A673 (cell line): Measurements from ENCODE around the gene NCAN. TPM values are rescaled to one million over a fixed set of nuclear protein-coding genes. Genes with fewer than 3 reads are reported as not detected.

Experiments used
- BruUV-seq: library from RNA; stranded (reverse); fragments of 400-500 nt; replicated peaks from 2 replicates; lab custom pipeline; 2021; lab: Mats Ljungman, UMichigan
- CTCF ChIA-PET: fragments of 300-600 bp; sonication (Branson Sonifier 250); formaldehyde crosslinking; loops from one replicate; lab custom pipeline; 2022; ENCODE audit warnings: antibody characterized with exemption; lab: Charles Lee
- POLR2A ChIA-PET: fragments of 300-600 bp; sonication (Branson Sonifier 250); formaldehyde crosslinking; loops from one replicate; lab custom pipeline; 2022; ENCODE audit warnings: antibody characterized with exemption; ENCODE audit not compliant: low non-redundant PET; lab: Charles Lee
- DNase-seq: peaks from one replicate; pipeline ENCODE4 v3.0.0-alpha.2; 2015; ENCODE audit warnings: low spot score
- H3K27ac ChIP-seq: fragments of 200-600 bp; sonication (generic); 2 replicates; pipeline ENCODE4 v1.5.1; 2016; ENCODE audit warnings: mixed run types, low read depth, mild to moderate bottlenecking, mixed read lengths, antibody characterized with exemption, low read length; ENCODE audit not compliant: poor library complexity, severe bottlenecking
- H3K27me3 ChIP-seq: fragments of 200-600 bp; sonication (generic); replicated peaks from 2 replicates; pipeline ENCODE4 v1.6.1; 2017; ENCODE audit warnings: mixed run types, low read depth, mild to moderate bottlenecking, mixed read lengths, antibody characterized with exemption, low read length; ENCODE audit not compliant: insufficient read depth, poor library complexity
- H3K36me3 ChIP-seq: fragments of 200-600 bp; sonication (generic); 2 replicates; pipeline ENCODE4 v1.6.1; 2016; ENCODE audit warnings: mixed run types, mild to moderate bottlenecking, mixed read lengths, antibody characterized with exemption, low read length; ENCODE audit not compliant: insufficient read depth, poor library complexity, severe bottlenecking
- H3K4me1 ChIP-seq: fragments of 200-600 bp; sonication (generic); 2 replicates; pipeline ENCODE4 v1.6.1; 2017; ENCODE audit warnings: mixed run types, mild to moderate bottlenecking, mixed read lengths, antibody characterized with exemption, low read length; ENCODE audit not compliant: insufficient read depth, poor library complexity, severe bottlenecking
- H3K4me3 ChIP-seq: fragments of 200-600 bp; sonication (generic); 2 replicates; pipeline ENCODE4 v1.5.1; 2016; ENCODE audit warnings: low read depth, mixed run types, mild to moderate bottlenecking, mixed read lengths, low read length; ENCODE audit not compliant: poor library complexity, severe bottlenecking
- H3K9me3 ChIP-seq: fragments of 200-600 bp; sonication (generic); 2 replicates; pipeline ENCODE4 v1.6.1; 2016; ENCODE audit warnings: mixed run types, low read depth, mild to moderate bottlenecking, mixed read lengths, antibody characterized with exemption, low read length; ENCODE audit not compliant: poor library complexity, severe bottlenecking
- CTCF ChIP-seq: fragments of 300-800, 200-600 bp; sonication (generic); conservative IDR thresholded peaks from 2 replicates; pipeline ENCODE4 v1.5.1; 2017; ENCODE audit warnings: low read depth, mild to moderate bottlenecking, antibody characterized with exemption, low read length, moderate library complexity, mixed read lengths
- EZH2 ChIP-seq: fragments of 200-600 bp; sonication (generic); IDR thresholded peaks from 2 replicates; pipeline ENCODE4 v1.6.1; 2017; ENCODE audit warnings: borderline replicate concordance, low read depth, mild to moderate bottlenecking, mixed read lengths, antibody characterized with exemption, low read length; ENCODE audit not compliant: poor library complexity, severe bottlenecking
- intact Hi-C: fragments of 100-400 bp; cut with micrococcal nuclease; formaldehyde crosslinking; loops from one replicate; pipeline ENCODE4 v1.10.0; 2022; ENCODE audit not compliant: unreplicated experiment
- total RNA-seq: library from RNA; stranded (reverse); gene quantifications from 2 replicates; pipeline ENCODE4 v1.2.3, GENCODE V29; 2021

The NCAN gene
- total RNA-seq, 1 experiment from 2014 or later, result not detected

GRCh38 chr19:19257137-19257536, 45.4 kb downstream of the NCAN start:
- no peak for DNase-seq
- TF ChIP-seq EZH2 (no peak), CTCF (no peak)
- ChIA-PET CTCF (no interaction called here), POLR2A (no interaction called here)
- Histone ChIP-seq H3K4me3 (no peak overlapping the region), H3K9me3 (no peaks in the 10 kb centered on the region), H3K36me3 (no peaks in the 10 kb centered on the region), H3K27ac (no peak overlapping the region), H3K27me3 (peaks cover 46% of the 10 kb centered on the region), H3K4me1 (peaks cover 7% of the 10 kb centered on the region)
- no TSS peak for BruUV-seq
- intact Hi-C loops, result no loop called here

GRCh38 chr19:19257836-19258588, 46.3 kb downstream of the NCAN start:
- H3K4me3 ChIP-seq, result no peak overlapping the region
- CTCF ChIA-PET, result no interaction called here
- peaks cover 49% of the 10 kb centered on the region for H3K27me3 ChIP-seq
- no TSS peak for BruUV-seq
- TF ChIP-seq EZH2 (no peak), CTCF (no peak)
- H3K27ac ChIP-seq, result no peak overlapping the region
- peaks cover 7% of the 10 kb centered on the region for H3K4me1 ChIP-seq
- POLR2A ChIA-PET, result no interaction called here
- intact Hi-C loops, result no loop called here
- DNase-seq, result no peak
- H3K36me3 ChIP-seq, result no peaks in the 10 kb centered on the region
- no peaks in the 10 kb centered on the region for H3K9me3 ChIP-seq

- Histone ChIP-seq H3K27me3 (peaks cover 50% of the 10 kb centered on the region), H3K4me3 (no peak overlapping the region), H3K4me1 (peaks cover 7% of the 10 kb centered on the region), H3K27ac (no peak overlapping the region), H3K9me3 (no peaks in the 10 kb centered on the region), H3K36me3 (no peaks in the 10 kb centered on the region)
- TF ChIP-seq CTCF (no peak), EZH2 (no peak)
- ChIA-PET CTCF (no interaction called here), POLR2A (no interaction called here)
- intact Hi-C loops, result no loop called here
- BruUV-seq, result no TSS peak
- no peak for DNase-seq
These were observed 47.0 kb downstream of the NCAN start for GRCh38 chr19:19258589-19259338.
